Activated CD8-positive, alpha-beta memory T cell treated with anti-CD3 and anti-CD28 coated beads, Interleukin-2, amount 10 ng/mL, durations not matched to agents 7 days and 5 days (primary cell): ENCODE results near the gene IFNLR1. TPM values are rescaled to one million over a fixed set of nuclear protein-coding genes. Genes with fewer than 3 reads are reported as not detected.

Experiments used
- ATAC-seq: fragments of 150-1000 bp; cut with Tn5 transposase; one replicate; pipeline ENCODE4 v1.10.0; 2021; ENCODE audit warnings: moderate library complexity
- CTCF ChIA-PET: fragments of 350-600 bp; sonication (Branson Sonifier 250); formaldehyde crosslinking; loops from one replicate; lab custom pipeline; 2021; ENCODE audit warnings: antibody characterized with exemption; lab: Charles Lee
- DNase-seq: peaks from one replicate; pipeline ENCODE4 v3.0.0-alpha.2; 2020
- H3K27ac Mint-ChIP-seq: one replicate; pipeline ENCODE4 v1.8.0; 2021; ENCODE audit warnings: mild to moderate bottlenecking, mixed read lengths
- H3K27me3 Mint-ChIP-seq: one replicate; pipeline ENCODE4 v1.8.0; 2021; ENCODE audit warnings: mixed read lengths
- H3K36me3 Mint-ChIP-seq: one replicate; pipeline ENCODE4 v1.8.0; 2021; ENCODE audit warnings: mild to moderate bottlenecking, mixed read lengths
- H3K4me1 Mint-ChIP-seq: one replicate; pipeline ENCODE4 v1.8.0; 2021; ENCODE audit warnings: mixed read lengths
- H3K4me3 Mint-ChIP-seq: one replicate; pipeline ENCODE4 v1.8.0; 2021; ENCODE audit warnings: mild to moderate bottlenecking, moderate library complexity, mixed read lengths
- H3K9me3 Mint-ChIP-seq: one replicate; pipeline ENCODE4 v1.8.0; 2022; ENCODE audit warnings: low read depth, mixed read lengths
- total RNA-seq, 2 experiments: library from RNA; stranded (reverse); gene quantifications; one replicate each; pipeline ENCODE4 v1.2.3, GENCODE V29; 2021

The IFNLR1 gene
- total RNA-seq, 2 experiments from 2014 or later, result 6.8 to 6.9 TPM

DNA sequence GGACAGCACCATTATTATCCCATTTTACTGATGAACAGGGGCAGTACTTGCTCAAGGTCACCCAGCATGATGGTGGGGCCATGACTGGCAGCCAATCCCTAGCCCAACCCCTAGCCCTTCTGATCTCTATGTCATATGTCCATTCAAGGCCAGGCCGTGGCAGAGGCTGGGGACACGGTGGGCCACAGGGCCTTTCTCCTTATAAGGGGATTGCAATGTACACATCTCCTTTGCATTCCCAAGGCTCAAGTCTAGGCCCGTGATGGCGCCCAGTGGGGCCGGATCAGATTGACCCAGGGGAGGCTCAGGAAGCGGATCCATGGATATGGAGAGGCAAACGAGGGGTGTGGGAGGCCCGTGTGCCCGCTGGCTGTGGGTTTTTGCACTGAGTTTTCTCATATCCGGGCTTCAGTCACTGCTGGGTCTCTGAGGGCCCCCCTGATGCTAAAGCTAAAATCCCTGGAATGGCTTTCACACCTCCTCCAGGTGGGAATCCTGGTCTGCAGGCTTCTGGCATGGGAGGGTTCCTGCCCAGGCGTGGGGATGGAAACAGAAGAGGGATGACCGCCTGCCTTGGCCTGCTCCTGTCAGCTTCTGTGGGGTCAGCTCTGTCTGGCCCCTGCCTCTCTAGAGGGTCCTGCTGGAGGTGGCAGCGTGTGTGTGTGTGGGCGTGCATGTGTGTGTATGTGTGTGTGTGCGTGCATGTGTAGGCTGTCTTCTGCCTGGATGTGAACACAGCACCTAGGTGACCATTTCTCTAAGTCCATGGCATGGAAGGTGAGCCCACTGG is 77.2 kb downstream of the IFNLR1 start:
- no peak for ATAC-seq
- Mint-ChIP-seq H3K27ac (no peak overlapping the region), H3K4me1 (peaks cover 4% of the 10 kb centered on the region), H3K9me3 (no peaks in the 10 kb centered on the region), H3K36me3 (no peaks in the 10 kb centered on the region), H3K27me3 (peaks cover 28% of the 10 kb centered on the region), H3K4me3 (no peak overlapping the region)
- no peak for DNase-seq
- CTCF ChIA-PET, result interaction anchor here (1.0 kb wide), 1 partner anchor 40 kb away, joined by 3 read pairs; no protein-coding TSS in a partner anchor

DNA sequence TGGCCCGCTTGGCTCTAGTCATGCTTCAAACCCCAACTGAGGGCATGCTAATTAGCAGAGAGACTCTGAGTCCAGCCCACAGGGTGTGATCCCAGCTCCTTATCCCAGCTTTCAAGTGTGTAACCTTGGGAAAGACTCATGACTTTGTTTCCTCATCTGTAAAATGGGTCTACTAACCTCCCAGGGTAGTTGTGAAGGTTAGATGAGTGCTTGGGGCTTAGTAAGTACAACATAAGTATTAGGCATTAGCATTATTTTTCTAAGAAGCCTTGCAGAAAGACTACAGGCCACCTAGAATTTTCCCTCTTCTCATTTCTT is 78.0 kb downstream of the IFNLR1 start:
- DNase-seq (no peak), ATAC-seq (no peak)
- CTCF ChIA-PET, result no interaction called here
- Mint-ChIP-seq H3K27ac (no peak overlapping the region), H3K36me3 (no peaks in the 10 kb centered on the region), H3K4me3 (no peak overlapping the region), H3K27me3 (peaks cover 24% of the 10 kb centered on the region), H3K4me1 (peaks cover 4% of the 10 kb centered on the region), H3K9me3 (no peaks in the 10 kb centered on the region)

DNA sequence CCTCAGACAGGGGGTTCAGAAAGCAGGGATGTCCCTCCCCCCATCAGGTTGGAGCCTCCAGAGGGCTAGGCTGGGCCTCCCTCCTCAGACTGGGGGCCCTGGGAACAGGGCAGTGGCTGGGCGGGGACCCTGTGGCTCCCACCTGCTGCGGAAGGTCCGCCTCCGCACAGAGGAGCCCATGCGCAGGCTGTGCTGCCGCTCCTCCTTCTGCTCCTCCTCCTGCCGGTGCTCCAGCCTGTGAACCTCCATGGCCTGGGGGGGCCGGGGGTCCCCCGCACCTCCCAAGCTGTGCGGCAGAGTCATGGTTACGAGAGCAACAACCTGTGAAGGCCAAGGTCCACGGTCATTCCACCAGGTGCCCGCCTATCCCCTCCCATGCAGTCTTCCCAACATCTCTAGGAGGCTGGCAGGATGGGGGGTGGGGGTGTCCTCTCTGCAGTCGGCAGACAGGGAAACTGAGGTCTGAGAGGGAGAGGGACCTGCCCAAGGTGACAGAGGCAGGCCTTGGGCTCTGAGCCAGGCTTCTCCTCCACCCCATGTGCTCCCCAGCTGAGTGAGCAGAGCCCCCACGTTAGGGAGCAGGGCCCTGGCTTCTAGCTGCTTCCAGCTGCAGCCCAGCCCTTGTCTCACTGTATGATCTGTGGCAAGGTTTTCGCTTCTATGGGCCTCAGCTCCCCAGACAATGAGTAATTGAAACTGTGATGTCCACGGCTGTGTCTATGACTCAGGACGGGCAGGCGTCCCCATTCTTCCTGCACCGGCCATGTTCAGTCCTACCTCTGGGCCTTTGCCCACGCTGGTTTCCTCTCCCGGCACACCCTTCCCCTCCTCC is 78.5 kb downstream of the IFNLR1 start:
- no peak for DNase-seq
- Mint-ChIP-seq H3K9me3 (no peaks in the 10 kb centered on the region), H3K4me3 (no peak overlapping the region), H3K27me3 (peaks cover 21% of the 10 kb centered on the region), H3K4me1 (peaks cover 4% of the 10 kb centered on the region), H3K36me3 (no peaks in the 10 kb centered on the region), H3K27ac (no peak overlapping the region)
- no peak for ATAC-seq
- CTCF ChIA-PET, result no interaction called here

DNA sequence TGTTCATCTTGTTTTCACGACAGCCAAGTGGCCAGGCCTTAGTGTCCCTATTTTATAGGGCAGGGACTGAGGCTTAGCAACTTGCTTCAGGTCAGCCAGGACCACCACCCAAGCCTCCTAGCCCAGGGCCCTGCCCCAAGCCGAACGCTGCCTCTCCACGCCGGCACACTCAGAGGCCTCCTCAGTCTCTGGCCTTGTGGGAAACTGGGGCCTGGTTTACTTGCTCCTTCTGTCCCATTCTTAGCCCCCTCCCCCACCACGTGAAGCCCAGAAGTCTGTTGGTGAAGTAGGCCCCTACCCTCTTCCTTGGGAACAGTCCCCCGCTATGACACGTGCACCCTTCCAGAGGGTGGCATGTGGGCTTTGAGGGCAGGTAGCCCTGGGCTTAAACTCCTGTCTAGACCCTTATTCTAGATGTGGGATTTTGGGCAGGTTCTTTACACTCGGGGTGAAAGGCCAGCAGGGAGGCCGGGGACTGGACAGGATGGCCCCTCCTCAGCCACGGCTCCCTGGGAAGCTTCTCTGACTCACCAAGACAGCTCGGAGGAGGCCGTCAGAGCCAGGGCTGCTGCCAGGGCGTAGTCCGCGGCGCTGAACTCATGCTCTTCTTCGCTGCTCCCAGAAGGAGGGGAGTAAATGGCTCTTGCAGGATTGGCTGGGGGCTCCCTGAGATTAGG is 79.5 kb downstream of the IFNLR1 start:
- DNase-seq (no peak), ATAC-seq (no peak)
- Mint-ChIP-seq H3K27me3 (peaks cover 12% of the 10 kb centered on the region), H3K36me3 (no peaks in the 10 kb centered on the region), H3K4me1 (peaks cover 4% of the 10 kb centered on the region), H3K9me3 (no peaks in the 10 kb centered on the region), H3K27ac (no peak overlapping the region), H3K4me3 (no peak overlapping the region)
- CTCF ChIA-PET, result no interaction called here

DNA sequence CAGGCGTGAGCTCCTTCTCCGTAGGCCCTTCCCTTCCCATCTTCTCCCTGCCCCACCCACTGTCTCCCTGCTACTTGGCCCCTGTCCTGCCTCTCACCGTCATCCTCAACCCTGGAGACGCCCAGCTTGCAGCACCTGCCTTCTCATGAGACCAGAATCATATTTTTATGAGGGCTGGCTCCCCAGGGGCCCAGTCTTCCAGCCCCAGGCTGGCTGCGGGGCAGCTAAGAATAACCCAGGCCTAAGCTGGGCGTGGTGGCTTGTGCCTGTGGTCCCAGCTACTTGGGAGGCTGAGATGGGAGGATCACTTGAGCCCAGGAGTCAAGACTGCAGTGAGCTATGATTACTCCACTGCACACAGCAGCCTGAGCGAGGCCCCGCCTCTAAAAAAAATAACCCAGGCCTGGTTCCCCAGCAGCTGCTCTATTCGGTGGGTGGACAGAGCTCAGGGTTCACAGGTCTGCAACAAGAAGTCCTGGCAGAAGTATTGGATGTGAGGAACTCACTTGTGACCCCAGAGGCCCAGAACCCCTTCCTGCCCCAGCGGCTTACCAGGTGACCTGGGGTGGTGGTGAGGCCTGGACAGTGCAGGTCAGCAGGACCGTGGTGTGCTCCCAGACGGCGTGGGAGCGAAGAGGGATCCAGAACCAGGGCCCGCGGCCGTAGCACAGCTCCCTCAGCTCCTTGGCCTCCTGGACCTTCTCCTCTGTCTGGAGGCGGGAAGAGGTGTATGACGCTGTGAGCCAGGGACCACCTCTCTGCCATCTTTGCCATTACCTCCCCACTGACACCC is 81.5 kb downstream of the IFNLR1 start:
- DNase-seq (no peak), ATAC-seq (no peak)
- CTCF ChIA-PET, result interaction anchor here (0.9 kb wide), 1 partner anchor 14 kb away, joined by 3 read pairs; no protein-coding TSS in a partner anchor
- Mint-ChIP-seq H3K27me3 (no peaks in the 10 kb centered on the region), H3K27ac (no peak overlapping the region), H3K4me1 (peaks cover 2% of the 10 kb centered on the region), H3K4me3 (no peak overlapping the region), H3K9me3 (no peaks in the 10 kb centered on the region), H3K36me3 (no peaks in the 10 kb centered on the region)

DNA sequence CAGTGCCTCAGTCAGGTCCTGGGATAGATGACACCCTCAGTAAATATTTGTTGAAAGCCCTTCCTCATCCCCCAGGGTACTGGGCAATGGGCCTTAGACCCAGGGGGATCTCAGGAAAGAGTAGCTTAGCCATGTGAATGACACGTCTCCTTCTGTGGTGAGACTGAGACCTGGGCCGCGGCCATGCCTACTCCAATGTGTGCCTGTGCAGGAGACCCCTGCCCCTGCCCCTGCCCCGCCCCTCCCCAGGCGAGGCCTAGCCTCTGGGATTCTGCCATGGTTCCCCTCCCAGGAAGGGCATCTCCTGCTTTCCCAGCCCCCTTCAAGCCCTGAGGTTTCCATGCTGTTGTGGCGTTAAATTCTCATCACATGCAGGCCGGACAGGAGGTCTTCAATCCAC is 82.2 kb downstream of the IFNLR1 start:
- no peaks in the 10 kb centered on the region for H3K9me3 Mint-ChIP-seq
- peaks cover 2% of the 10 kb centered on the region for H3K4me1 Mint-ChIP-seq
- CTCF ChIA-PET, result no interaction called here

More for the DNA sequence above, 82.2 kb downstream of the IFNLR1 start:
- Mint-ChIP-seq H3K27me3 (no peaks in the 10 kb centered on the region), H3K27ac (no peak overlapping the region), H3K4me3 (no peak overlapping the region), H3K36me3 (no peaks in the 10 kb centered on the region)
- ATAC-seq, result no peak
- no peak for DNase-seq

Other genes starting within 250 kb of the IFNLR1 start
- gene PNRC2, start 227.5 kb downstream of the IFNLR1 start, total RNA-seq, result 100 to 1,000 TPM; 139 to 147 TPM
- 100 to 1,000 TPM; 221 to 226 TPM for gene SRSF10, start 207.0 kb downstream of the IFNLR1 start, total RNA-seq
- gene MYOM3, start 75.2 kb downstream of the IFNLR1 start, total RNA-seq, result not detected
- under 1 TPM in 1 of 2 experiments, not detected in 1; 0.15 TPM for gene IL22RA1, start 44.1 kb downstream of the IFNLR1 start, total RNA-seq
- gene GRHL3, start 132.1 kb upstream of the IFNLR1 start, total RNA-seq, result under 1 TPM in 1 of 2 experiments, not detected in 1; 0.85 TPM
- 1 to 10 TPM; 5.6 to 9.2 TPM for gene STPG1, start 226.5 kb upstream of the IFNLR1 start, total RNA-seq
- gene NIPAL3, start 228.5 kb upstream of the IFNLR1 start, total RNA-seq, result 10 to 100 TPM; 35.4 to 44.2 TPM